ENCODE measurements around the gene HOMEZ. TPM values are rescaled to one million over a fixed set of nuclear protein-coding genes. Genes with fewer than 3 reads are reported as not detected.

The HOMEZ gene
- total RNA-seq, 2 experiments from 2014 or later, result 7.1 to 17.2 TPM

- DNase-seq (ENCODE audit: low spot score), result peak; percentile 52
- intact Hi-C loops (cut with micrococcal nuclease; ENCODE audit: unreplicated experiment), result no loop called here
- no peaks in the 10 kb centered on the region for H3K9me3 ChIP-seq (ENCODE audit: low read length)
- peaks cover 10% of the 10 kb centered on the region; the same call in 1 of the 2 replicates for H3K79me2 ChIP-seq (ENCODE audit: insufficient read depth, low read depth, low read length)
- H2AFZ ChIP-seq (ENCODE audit: low read length), result no peak overlapping the region
- no peaks in the 10 kb centered on the region for H3K9me2 ChIP-seq (ENCODE audit: insufficient read depth, low read length)
- H3K27ac ChIP-seq (ENCODE audit: low read depth, low read length, poor library complexity, severe bottlenecking), result no peak overlapping the region
- H3K4me2 ChIP-seq (ENCODE audit: low read length), result peak overlapping the region; percentile 100
- BruUV-seq (replicated peaks), result no TSS peak
- H3K4me1 ChIP-seq (ENCODE audit: insufficient read depth, low read length, poor library complexity, severe bottlenecking), result peaks cover 30% of the 10 kb centered on the region
- no peaks in the 10 kb centered on the region for H4K20me1 ChIP-seq (ENCODE audit: insufficient read depth, low read length)
- CTCF ChIA-PET (ENCODE audit: unreplicated experiment), result no interaction called here
- POLR2A ChIA-PET, result interaction anchor here (0.6 kb wide), 1 partner anchor 102 kb away, joined by 4 read pairs; no protein-coding TSS in a partner anchor
- H3K4me3 ChIP-seq (ENCODE audit: low read depth, low read length, poor library complexity, severe bottlenecking), result no peak overlapping the region
- H3K36me3 ChIP-seq (ENCODE audit: insufficient read depth, low read length), result peaks cover 34% of the 10 kb centered on the region
- TF ChIP-seq CTCF (conservative IDR thresholded peaks at IDR 0.05; ENCODE audit: low read length) (peak; percentile 62), EZH2phosphoT487 (IDR thresholded peaks at IDR 0.05; ENCODE audit: borderline replicate concordance, low read depth, low read length) (no peak)
Observed at GRCh38 chr14:23299211-23299957, 13.5 kb upstream of the HOMEZ start.

GRCh38 chr14:23297611-23298277 is 11.8 kb upstream of the HOMEZ start:
- ChIA-PET POLR2A (interaction anchor here (1.4 kb wide), 1 partner anchor 24 kb away, joined by 4 read pairs; the partner anchor contains the start of gene PABPN1), CTCF (ENCODE audit: unreplicated experiment) (interaction anchor here (1.4 kb wide), 1 partner anchor 178 kb away, joined by 3 read pairs; no protein-coding TSS in a partner anchor)
- TF ChIP-seq EZH2phosphoT487 (IDR thresholded peaks at IDR 0.05; ENCODE audit: borderline replicate concordance, low read depth, low read length) (no peak), CTCF (conservative IDR thresholded peaks at IDR 0.05; ENCODE audit: low read length) (no peak)
- intact Hi-C loops (cut with micrococcal nuclease; ENCODE audit: unreplicated experiment), result no loop called here
- Histone ChIP-seq H3K36me3 (ENCODE audit: insufficient read depth, low read length) (peaks cover 34% of the 10 kb centered on the region), H3K4me2 (ENCODE audit: low read length) (no peak overlapping the region), H3K4me3 (ENCODE audit: low read depth, low read length, poor library complexity, severe bottlenecking) (no peak overlapping the region), H3K9me2 (ENCODE audit: insufficient read depth, low read length) (no peaks in the 10 kb centered on the region), H4K20me1 (ENCODE audit: insufficient read depth, low read length) (no peaks in the 10 kb centered on the region), H3K9me3 (ENCODE audit: low read length) (no peaks in the 10 kb centered on the region), H2AFZ (ENCODE audit: low read length) (no peak overlapping the region), H3K79me2 (ENCODE audit: insufficient read depth, low read depth, low read length) (peaks cover 10% of the 10 kb centered on the region; the same call in 1 of the 2 replicates), H3K27ac (ENCODE audit: low read depth, low read length, poor library complexity, severe bottlenecking) (no peak overlapping the region), H3K4me1 (ENCODE audit: insufficient read depth, low read length, poor library complexity, severe bottlenecking) (peaks cover 27% of the 10 kb centered on the region)
- no TSS peak for BruUV-seq (replicated peaks)
- no peak for DNase-seq (ENCODE audit: low spot score)

All from OCI-LY7 (cell line).